ENCODE results near the gene GIGYF2. TPM values are rescaled to one million over a fixed set of nuclear protein-coding genes. Genes with fewer than 3 reads are reported as not detected.

Gene GIGYF2
- total and polyA plus RNA-seq, 2 of the 13 experiments (the other 11 are each of a cell fraction or from before 2014, with no cell fraction given): 44.9 to 73.5 TPM

GRCh38 chr2:232857158-232857563 lies 160.0 kb downstream of the GIGYF2 start (continued):
- TF ChIP-seq AFF4 (CRISPR knock-in tag; IDR thresholded peaks at IDR 0.05) (0 out of 2 replicates have a peak, but pooled peaks have one; percentile 64), PHF20 (CRISPR knock-in tag; IDR thresholded peaks at IDR 0.05) (no peak), GFI1 (CRISPR knock-in tag; IDR thresholded peaks at IDR 0.05; ENCODE audit: borderline replicate concordance) (peak; percentile 73; the same call in 1 of the 2 replicates), ZNF556 (CRISPR knock-in tag; IDR thresholded peaks at IDR 0.05; ENCODE audit: borderline replicate concordance) (no peak; the same call in 1 of the 2 replicates), ZNF580 (CRISPR knock-in tag; IDR thresholded peaks at IDR 0.05; ENCODE audit: borderline replicate concordance, low read depth) (peak; percentile 58; the same call in 1 of the 2 replicates), ZNF562 (CRISPR knock-in tag; IDR thresholded peaks at IDR 0.05; ENCODE audit: borderline replicate concordance) (no peak), JARID2 (CRISPR knock-in tag; IDR thresholded peaks at IDR 0.05; ENCODE audit: insufficient replicate concordance) (no peak), ZFY (CRISPR knock-in tag; IDR thresholded peaks at IDR 0.05) (peak; percentile 60), ETV6 (CRISPR knock-in tag; conservative IDR thresholded peaks at IDR 0.05) (peak; percentile 81; the same call in 1 of the 2 replicates), MXI1 (IDR thresholded peaks at IDR 0.05; ENCODE audit: borderline replicate concordance, low read depth, low read length) (peak; percentile 57; the same call in 1 of the 3 replicates), FOSL1 (CRISPR knock-in tag; IDR thresholded peaks at IDR 0.05; ENCODE audit: borderline replicate concordance) (no peak), JUND (CRISPR knock-in tag; IDR thresholded peaks at IDR 0.05) (peak; percentile 66), DMAP1 (CRISPR knock-in tag; IDR thresholded peaks at IDR 0.05) (peak; percentile 83), NR2C2 (CRISPR knock-in tag; IDR thresholded peaks at IDR 0.05; ENCODE audit: borderline replicate concordance) (peak; percentile 54), AKNA (CRISPR knock-in tag; IDR thresholded peaks at IDR 0.05; ENCODE audit: borderline replicate concordance) (no peak)
